ENCODE measurements around the gene DIP2C.

DNA sequence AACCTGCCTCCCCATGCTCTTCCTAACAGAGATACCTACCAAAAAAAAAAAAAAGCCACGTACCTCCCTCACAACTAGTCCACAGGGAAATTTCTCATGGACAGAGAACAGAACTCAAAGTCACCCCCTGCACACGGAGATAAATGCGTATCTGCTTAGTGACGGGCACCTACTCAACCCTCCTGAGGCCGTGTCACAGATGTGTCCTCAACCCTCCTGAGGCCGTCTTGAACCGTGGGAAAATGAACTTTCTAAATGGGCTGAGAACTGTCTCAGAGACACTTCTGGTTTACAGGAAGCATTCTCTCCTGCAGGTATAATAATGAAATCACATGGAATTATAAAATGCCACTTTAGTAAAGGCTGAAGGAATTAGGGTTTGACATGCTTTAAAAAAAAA is 155.9 kb downstream of the DIP2C start:
- TF ChIP-seq POLR2A (IDR thresholded peaks at IDR 0.05) (no peak), EP300 (IDR thresholded peaks at IDR 0.05) (no peak), POLR2AphosphoS5 (IDR thresholded peaks at IDR 0.05) (no peak)
- TF ChIP-seq, protein P1, sequence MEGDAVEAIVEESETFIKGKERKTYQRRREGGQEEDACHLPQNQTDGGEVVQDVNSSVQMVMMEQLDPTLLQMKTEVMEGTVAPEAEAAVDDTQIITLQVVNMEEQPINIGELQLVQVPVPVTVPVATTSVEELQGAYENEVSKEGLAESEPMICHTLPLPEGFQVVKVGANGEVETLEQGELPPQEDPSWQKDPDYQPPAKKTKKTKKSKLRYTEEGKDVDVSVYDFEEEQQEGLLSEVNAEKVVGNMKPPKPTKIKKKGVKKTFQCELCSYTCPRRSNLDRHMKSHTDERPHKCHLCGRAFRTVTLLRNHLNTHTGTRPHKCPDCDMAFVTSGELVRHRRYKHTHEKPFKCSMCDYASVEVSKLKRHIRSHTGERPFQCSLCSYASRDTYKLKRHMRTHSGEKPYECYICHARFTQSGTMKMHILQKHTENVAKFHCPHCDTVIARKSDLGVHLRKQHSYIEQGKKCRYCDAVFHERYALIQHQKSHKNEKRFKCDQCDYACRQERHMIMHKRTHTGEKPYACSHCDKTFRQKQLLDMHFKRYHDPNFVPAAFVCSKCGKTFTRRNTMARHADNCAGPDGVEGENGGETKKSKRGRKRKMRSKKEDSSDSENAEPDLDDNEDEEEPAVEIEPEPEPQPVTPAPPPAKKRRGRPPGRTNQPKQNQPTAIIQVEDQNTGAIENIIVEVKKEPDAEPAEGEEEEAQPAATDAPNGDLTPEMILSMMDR (IDR thresholded peaks at IDR 0.05), result no peak

All from stomach (tissue), 4 donors.